AG10803 (cell line): ENCODE results near the gene ASIP.
"Not testable (repeated sequence)": the region's sequence is repeated elsewhere in the genome, so short reads cannot be mapped to it uniquely, and the experiment has no call there.

Experiments used
- DNase-seq: peaks from one replicate; pipeline ENCODE4 v3.0.0; 2010; ENCODE audit warnings: low read depth
- H3K4me3 ChIP-seq: 2 replicates; pipeline ENCODE4 v1.5.1; 2011; ENCODE audit warnings: mild to moderate bottlenecking, low read length, control low read depth
- CTCF ChIP-seq: conservative IDR thresholded peaks from 2 replicates; pipeline ENCODE4 v1.5.1; 2011; ENCODE audit warnings: mild to moderate bottlenecking, low read length, control low read depth, inconsistent platforms

The ASIP gene

GRCh38 chr20:34269996-34270627 is 28.9 kb downstream of the ASIP start:
- no peak for DNase-seq
- TF ChIP-seq CTCF, result no peak
- no peak overlapping the region for H3K4me3 ChIP-seq

GRCh38 chr20:34271956-34272355 is 30.7 kb downstream of the ASIP start:
- no peak overlapping the region for H3K4me3 ChIP-seq
- DNase-seq, result peak; percentile 87
- TF ChIP-seq CTCF, result no peak

- no peak for TF ChIP-seq CTCF
- no peak for DNase-seq
- no peak overlapping the region for H3K4me3 ChIP-seq
These were observed 33.5 kb downstream of the ASIP start for GRCh38 chr20:34274694-34275093.

GRCh38 chr20:34281177-34281576 is 40.0 kb downstream of the ASIP start:
- no peak for DNase-seq
- TF ChIP-seq CTCF, result no peak

GRCh38 chr20:34282041-34282440 is 40.8 kb downstream of the ASIP start:
- no peak overlapping the region for H3K4me3 ChIP-seq
- no peak for TF ChIP-seq CTCF
- DNase-seq, result no peak

More at GRCh38 chr20:34281177-34281576, 40.0 kb downstream of the ASIP start:
- H3K4me3 ChIP-seq, result no peak overlapping the region

- no peak for TF ChIP-seq CTCF
- no peak overlapping the region for H3K4me3 ChIP-seq
- DNase-seq, result no peak
These were observed 42.6 kb downstream of the ASIP start for GRCh38 chr20:34283844-34284243.

- no peak for DNase-seq
- H3K4me3 ChIP-seq, result no peak overlapping the region
- no peak for TF ChIP-seq CTCF
These were observed 44.2 kb downstream of the ASIP start for GRCh38 chr20:34285450-34285849.

GRCh38 chr20:34287500-34287899 is 46.3 kb downstream of the ASIP start:
- H3K4me3 ChIP-seq, DNase-seq: not testable (repeated sequence)
